HK-2 (cell line): Measurements from ENCODE around the gene AKAP12.
A peak's percentile ranks its signal among the peaks of the same experiment; 100 is the strongest.

ENCODE experiments used
- DNase-seq: peaks from one replicate; pipeline ENCODE4 v3.0.0-alpha.2; 2018; ENCODE audit not compliant: unreplicated experiment

Gene AKAP12

GRCh38 chr6:151240036-151240685, 394 bp downstream of the AKAP12 start:
- DNase-seq, result peak; percentile 73

GRCh38 chr6:151240791-151241642, 1.2 kb downstream of the AKAP12 start:
- DNase-seq, result peak; percentile 64

- no peak for DNase-seq
Observed at GRCh38 chr6:151241853-151242252, 2.1 kb downstream of the AKAP12 start.

- no peak for DNase-seq
Observed at GRCh38 chr6:151242420-151242861, 2.7 kb downstream of the AKAP12 start.

GRCh38 chr6:151243481-151243880, 3.7 kb downstream of the AKAP12 start:
- no peak for DNase-seq

- no peak for DNase-seq
Observed at GRCh38 chr6:151247490-151247889, 7.7 kb downstream of the AKAP12 start.

GRCh38 chr6:151248295-151248694, 8.5 kb downstream of the AKAP12 start:
- no peak for DNase-seq

- no peak for DNase-seq
Observed at GRCh38 chr6:151252634-151253033, 12.9 kb downstream of the AKAP12 start.

- DNase-seq, result no peak
Observed at GRCh38 chr6:151254451-151255081, 14.8 kb downstream of the AKAP12 start.

GRCh38 chr6:151255811-151256210, 16.0 kb downstream of the AKAP12 start:
- DNase-seq, result no peak

- DNase-seq, result no peak
Observed at GRCh38 chr6:151257985-151258445, 18.2 kb downstream of the AKAP12 start.

GRCh38 chr6:151260205-151260604, 20.4 kb downstream of the AKAP12 start:
- DNase-seq, result no peak

GRCh38 chr6:151263035-151263434, 23.3 kb downstream of the AKAP12 start:
- DNase-seq, result no peak

GRCh38 chr6:151263967-151264366, 24.2 kb downstream of the AKAP12 start:
- DNase-seq, result no peak

GRCh38 chr6:151265282-151265681, 25.5 kb downstream of the AKAP12 start:
- DNase-seq, result no peak

GRCh38 chr6:151269321-151269995, 29.7 kb downstream of the AKAP12 start:
- no peak for DNase-seq

GRCh38 chr6:151275121-151275520, 35.4 kb downstream of the AKAP12 start:
- DNase-seq, result no peak

GRCh38 chr6:151275566-151275965, 35.8 kb downstream of the AKAP12 start:
- no peak for DNase-seq

GRCh38 chr6:151276112-151276740, 36.5 kb downstream of the AKAP12 start:
- DNase-seq, result no peak

- no peak for DNase-seq
Observed at GRCh38 chr6:151279891-151280290, 40.1 kb downstream of the AKAP12 start.

- DNase-seq, result no peak
Observed at GRCh38 chr6:151280859-151281258, 41.1 kb downstream of the AKAP12 start.

- DNase-seq, result peak; percentile 14
Observed at GRCh38 chr6:151284012-151284411, 44.2 kb downstream of the AKAP12 start.
